ENCODE measurements around the gene WFDC1.

DNA sequence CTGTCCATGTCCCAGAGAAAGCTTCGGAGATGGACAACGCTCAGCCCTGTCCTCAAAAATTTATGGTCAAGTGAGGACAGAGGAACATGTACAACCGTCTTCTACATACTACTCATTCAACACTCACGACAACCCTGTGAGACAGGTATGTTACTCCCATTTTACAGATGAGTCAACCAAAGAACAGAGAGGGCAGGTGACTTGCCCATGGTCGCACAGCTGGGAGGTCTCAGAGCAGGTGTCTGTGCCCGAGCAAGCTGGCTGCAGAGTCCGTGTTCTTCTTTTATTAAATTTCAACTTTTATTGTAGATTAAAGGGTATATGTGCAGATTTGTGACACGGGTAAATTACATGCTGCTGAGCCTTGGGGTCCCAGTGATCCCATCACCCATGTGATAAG, 5.8 kb upstream of the WFDC1 start:
- TF ChIP-seq, protein P1, sequence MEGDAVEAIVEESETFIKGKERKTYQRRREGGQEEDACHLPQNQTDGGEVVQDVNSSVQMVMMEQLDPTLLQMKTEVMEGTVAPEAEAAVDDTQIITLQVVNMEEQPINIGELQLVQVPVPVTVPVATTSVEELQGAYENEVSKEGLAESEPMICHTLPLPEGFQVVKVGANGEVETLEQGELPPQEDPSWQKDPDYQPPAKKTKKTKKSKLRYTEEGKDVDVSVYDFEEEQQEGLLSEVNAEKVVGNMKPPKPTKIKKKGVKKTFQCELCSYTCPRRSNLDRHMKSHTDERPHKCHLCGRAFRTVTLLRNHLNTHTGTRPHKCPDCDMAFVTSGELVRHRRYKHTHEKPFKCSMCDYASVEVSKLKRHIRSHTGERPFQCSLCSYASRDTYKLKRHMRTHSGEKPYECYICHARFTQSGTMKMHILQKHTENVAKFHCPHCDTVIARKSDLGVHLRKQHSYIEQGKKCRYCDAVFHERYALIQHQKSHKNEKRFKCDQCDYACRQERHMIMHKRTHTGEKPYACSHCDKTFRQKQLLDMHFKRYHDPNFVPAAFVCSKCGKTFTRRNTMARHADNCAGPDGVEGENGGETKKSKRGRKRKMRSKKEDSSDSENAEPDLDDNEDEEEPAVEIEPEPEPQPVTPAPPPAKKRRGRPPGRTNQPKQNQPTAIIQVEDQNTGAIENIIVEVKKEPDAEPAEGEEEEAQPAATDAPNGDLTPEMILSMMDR (IDR thresholded peaks at IDR 0.05), result no peak
- no peak for TF ChIP-seq POLR2A (IDR thresholded peaks at IDR 0.05)
